Effector memory CD8-positive, alpha-beta T cell (primary cell): Measurements from ENCODE around the gene FYN.

ENCODE experiments used
- ATAC-seq: fragments of 150-1000 bp; cut with Tn5 transposase; replicated peaks from 2 replicates; pipeline ENCODE4 v1.10.0; 2021; ENCODE audit warnings: mild to moderate bottlenecking, moderate library complexity
- DNase-seq, 3 experiments: peaks; one replicate each; pipeline ENCODE4 v3.0.0; 2021
- H3K27ac Mint-ChIP-seq, 2 donors: one replicate each; pipeline ENCODE4 v1.8.0; 2022; ENCODE audit warnings: mild to moderate bottlenecking in 2 of 2, mixed read lengths in 2 of 2, moderate library complexity in 2 of 2
- H3K27me3 Mint-ChIP-seq, 2 donors: one replicate each; pipeline ENCODE4 v1.8.0; 2022; ENCODE audit warnings: mixed read lengths in 2 of 2
- H3K36me3 Mint-ChIP-seq: one replicate; pipeline ENCODE4 v1.8.0; 2022; ENCODE audit warnings: mild to moderate bottlenecking, moderate library complexity, mixed read lengths; ENCODE audit not compliant: insufficient read depth
- H3K4me1 Mint-ChIP-seq, 2 donors: one replicate each; pipeline ENCODE4 v1.8.0; 2022; ENCODE audit warnings: low read depth in 2 of 2, mixed read lengths in 2 of 2
- H3K4me3 Mint-ChIP-seq, 2 donors: one replicate each; pipeline ENCODE4 v1.8.0; 2022; ENCODE audit warnings: mild to moderate bottlenecking in 2 of 2, mixed read lengths in 2 of 2, moderate library complexity in 2 of 2
- H3K9me3 Mint-ChIP-seq, 2 donors: one replicate each; pipeline ENCODE4 v1.8.0; 2022; ENCODE audit warnings: mixed read lengths in 2 of 2

FYN gene

GRCh38 chr6:111724505-111724904 is 148.7 kb downstream of the FYN start:
- Mint-ChIP-seq H3K4me1 (peaks cover 71 to 92% of the 10 kb centered on the region in 2 donors), H3K4me3 (peak overlapping the region; percentile 73 to 86), H3K27ac (peak overlapping the region; percentile 94 to 97), H3K36me3 (peaks cover 28% of the 10 kb centered on the region), H3K27me3 (no peaks in the 10 kb centered on the region), H3K9me3 (no peaks in the 10 kb centered on the region)
- ATAC-seq (peak; percentile 63), DNase-seq (no peak)

DNA sequence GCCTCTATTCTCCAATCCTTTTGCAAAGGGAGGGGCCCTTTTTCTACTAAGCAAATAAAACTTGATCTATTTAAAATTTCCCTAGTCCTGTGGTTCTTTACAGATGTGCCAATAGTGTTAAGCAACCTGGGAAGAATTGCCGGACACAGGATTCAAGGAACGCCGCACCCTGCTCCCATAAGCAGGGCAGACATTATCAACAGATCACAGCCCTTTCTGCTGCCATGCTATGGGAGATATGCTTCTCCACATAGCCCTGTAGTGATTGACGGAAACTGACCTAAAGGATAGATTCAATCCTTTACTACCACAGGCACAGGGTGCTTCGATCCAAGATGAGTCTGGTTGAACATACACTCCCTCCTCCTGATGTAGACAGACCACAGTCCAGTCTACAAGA is 149.2 kb downstream of the FYN start:
- Mint-ChIP-seq H3K27ac (peak overlapping the region; percentile 94 to 97), H3K4me3 (peak overlapping the region; percentile 73 to 86), H3K4me1 (peaks cover 68 to 92% of the 10 kb centered on the region in 2 donors), H3K27me3 (no peaks in the 10 kb centered on the region), H3K36me3 (peaks cover 28% of the 10 kb centered on the region), H3K9me3 (no peaks in the 10 kb centered on the region)
- DNase-seq (no peak), ATAC-seq (peak; percentile 5)

DNA sequence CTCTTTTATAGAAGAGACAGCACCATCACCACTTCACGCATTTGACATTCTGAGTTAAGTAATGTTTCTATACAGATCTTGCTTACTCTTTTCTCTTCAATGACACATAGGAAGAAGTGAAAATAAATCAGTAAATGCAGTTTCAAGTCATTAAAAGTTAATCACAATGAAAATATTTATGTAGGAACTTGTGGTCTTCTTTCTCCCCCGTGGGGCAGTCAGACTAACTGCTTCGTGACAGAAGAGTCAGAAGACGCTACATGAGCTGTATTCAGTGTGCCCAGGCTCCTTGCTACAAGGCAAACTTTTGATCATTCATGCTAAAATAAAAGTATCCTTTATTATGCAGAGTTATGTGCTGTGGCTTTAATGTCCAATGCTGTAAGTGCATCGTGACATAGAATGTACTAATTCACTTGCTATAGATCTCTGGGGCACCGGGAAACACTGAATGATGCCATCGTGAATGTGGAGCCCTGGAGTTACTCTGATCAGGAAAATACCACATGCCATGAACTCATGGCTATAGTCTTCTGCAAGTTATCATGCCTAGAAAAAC is 149.8 kb downstream of the FYN start:
- ATAC-seq: no peak
- DNase-seq: no peak
- H3K9me3 Mint-ChIP-seq: no peaks in the 10 kb centered on the region
- peak overlapping the region in 1 of 2 donors; percentile 86 for H3K4me3 Mint-ChIP-seq
- no peaks in the 10 kb centered on the region for H3K27me3 Mint-ChIP-seq
- H3K4me1 Mint-ChIP-seq: peaks cover 67 to 97% of the 10 kb centered on the region in 2 donors
- H3K36me3 Mint-ChIP-seq: peaks cover 31% of the 10 kb centered on the region
- H3K27ac Mint-ChIP-seq: peak overlapping the region; percentile 94 to 97

GRCh38 chr6:111722179-111722731 is 151.0 kb downstream of the FYN start:
- peak overlapping the region; percentile 94 to 96 for H3K27ac Mint-ChIP-seq
- H3K4me1 Mint-ChIP-seq: peaks cover 63 to 88% of the 10 kb centered on the region in 2 donors
- no peaks in the 10 kb centered on the region for H3K27me3 Mint-ChIP-seq
- H3K9me3 Mint-ChIP-seq: no peaks in the 10 kb centered on the region
- peak overlapping the region; percentile 36 to 45 for H3K4me3 Mint-ChIP-seq
- DNase-seq (no peak), ATAC-seq (no peak)
- H3K36me3 Mint-ChIP-seq: peaks cover 43% of the 10 kb centered on the region

- Mint-ChIP-seq H3K27ac (peak overlapping the region; percentile 94 to 96), H3K4me1 (peaks cover 58 to 88% of the 10 kb centered on the region in 2 donors), H3K27me3 (no peaks in the 10 kb centered on the region), H3K9me3 (no peaks in the 10 kb centered on the region), H3K36me3 (peaks cover 43% of the 10 kb centered on the region), H3K4me3 (peak overlapping the region; percentile 36 to 45)
- peak; percentile 58 for ATAC-seq
- peak; percentile 49 to 51 (median 49) for DNase-seq
Measured at GRCh38 chr6:111721753-111722154, 151.5 kb downstream of the FYN start.

DNA sequence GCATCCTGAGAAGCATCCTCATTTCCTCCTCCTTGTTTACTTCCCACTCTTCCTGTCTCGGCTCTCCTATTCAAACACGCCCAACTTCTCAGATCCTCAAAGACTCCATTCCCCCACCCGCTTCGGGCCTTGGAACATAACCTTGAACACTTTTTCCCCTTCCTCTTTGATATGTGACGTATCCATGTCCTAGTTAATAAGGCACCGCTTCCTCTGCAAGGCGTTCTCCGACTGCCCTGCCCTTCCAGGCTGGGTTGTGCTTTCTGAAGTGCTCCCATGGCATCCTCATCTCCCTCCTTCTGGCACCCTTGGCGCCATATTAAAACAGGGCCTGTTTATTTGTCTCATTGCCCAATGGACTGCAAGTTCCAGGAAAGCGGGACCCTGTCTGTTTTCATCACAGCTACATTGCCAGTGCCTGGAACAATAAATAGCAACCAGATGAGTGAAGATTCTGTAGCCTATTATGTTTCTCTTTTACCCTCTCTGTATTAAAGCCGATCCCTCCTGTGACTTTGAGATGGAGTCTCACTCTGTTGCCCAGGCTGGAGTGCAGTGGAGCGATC is 152.2 kb downstream of the FYN start:
- Mint-ChIP-seq H3K27me3 (no peaks in the 10 kb centered on the region), H3K9me3 (no peaks in the 10 kb centered on the region), H3K4me1 (peaks cover 51 to 82% of the 10 kb centered on the region in 2 donors), H3K4me3 (peak overlapping the region; percentile 36 to 40), H3K36me3 (peaks cover 44% of the 10 kb centered on the region), H3K27ac (peak overlapping the region; percentile 95 to 96)
- DNase-seq: no peak
- ATAC-seq: no peak

GRCh38 chr6:111718990-111719389 is 154.3 kb downstream of the FYN start:
- H3K4me3 Mint-ChIP-seq: peak overlapping the region in 1 of 2 donors; percentile 43
- no peaks in the 10 kb centered on the region for H3K27me3 Mint-ChIP-seq
- peaks cover 49 to 79% of the 10 kb centered on the region in 2 donors for H3K4me1 Mint-ChIP-seq
- H3K9me3 Mint-ChIP-seq: no peaks in the 10 kb centered on the region
- no peak for ATAC-seq
- H3K27ac Mint-ChIP-seq: peak overlapping the region; percentile 88 to 95
- no peak for DNase-seq
- peaks cover 54% of the 10 kb centered on the region for H3K36me3 Mint-ChIP-seq

DNA sequence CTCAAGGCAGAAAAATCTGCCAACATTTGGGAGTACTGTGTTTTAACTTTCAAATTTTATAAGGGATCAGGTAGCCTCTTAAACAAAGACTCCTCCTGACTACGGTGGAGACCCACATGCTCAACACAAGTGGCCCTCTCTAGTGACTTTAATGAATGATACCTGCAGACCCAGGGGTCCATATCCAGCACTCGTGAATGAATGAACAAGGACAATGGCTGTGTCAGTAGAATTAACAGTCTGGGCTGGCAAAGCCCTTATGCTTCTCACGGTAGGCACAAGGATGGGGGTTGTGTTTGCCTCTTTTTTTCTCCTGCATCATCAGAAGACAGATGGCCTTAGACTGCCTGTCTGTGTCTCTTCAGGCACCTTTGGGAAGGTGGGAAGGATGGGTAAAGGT is 154.9 kb downstream of the FYN start:
- H3K27ac Mint-ChIP-seq: peak overlapping the region; percentile 88 to 95
- H3K4me1 Mint-ChIP-seq: peaks cover 51 to 73% of the 10 kb centered on the region in 2 donors
- no peak for DNase-seq
- no peaks in the 10 kb centered on the region for H3K9me3 Mint-ChIP-seq
- no peaks in the 10 kb centered on the region for H3K27me3 Mint-ChIP-seq
- ATAC-seq: no peak
- H3K36me3 Mint-ChIP-seq: peaks cover 61% of the 10 kb centered on the region
- H3K4me3 Mint-ChIP-seq: no peak overlapping the region

GRCh38 chr6:111717621-111718020 is 155.6 kb downstream of the FYN start:
- peaks cover 50 to 76% of the 10 kb centered on the region in 2 donors for H3K4me1 Mint-ChIP-seq
- peak overlapping the region; percentile 88 to 95 for H3K27ac Mint-ChIP-seq
- ATAC-seq (no peak), DNase-seq (no peak)
- peaks cover 68% of the 10 kb centered on the region for H3K36me3 Mint-ChIP-seq
- no peaks in the 10 kb centered on the region for H3K27me3 Mint-ChIP-seq
- H3K4me3 Mint-ChIP-seq: no peak overlapping the region
- H3K9me3 Mint-ChIP-seq: no peaks in the 10 kb centered on the region

- Mint-ChIP-seq H3K27ac (peak overlapping the region; percentile 88 to 95), H3K36me3 (peaks cover 81% of the 10 kb centered on the region), H3K9me3 (no peaks in the 10 kb centered on the region), H3K27me3 (no peaks in the 10 kb centered on the region), H3K4me1 (peaks cover 44 to 76% of the 10 kb centered on the region in 2 donors), H3K4me3 (no peak overlapping the region)
- ATAC-seq: no peak
- DNase-seq: no peak
Measured at GRCh38 chr6:111716325-111716724, 156.9 kb downstream of the FYN start.

GRCh38 chr6:111715321-111715720 is 157.9 kb downstream of the FYN start:
- H3K4me1 Mint-ChIP-seq: peaks cover 39 to 77% of the 10 kb centered on the region in 2 donors
- H3K36me3 Mint-ChIP-seq: peaks cover 77% of the 10 kb centered on the region
- peak overlapping the region; percentile 66 to 74 for H3K4me3 Mint-ChIP-seq
- H3K9me3 Mint-ChIP-seq: no peaks in the 10 kb centered on the region
- H3K27me3 Mint-ChIP-seq: no peaks in the 10 kb centered on the region
- peak in 1 of 3 experiments; percentile 40 for DNase-seq
- peak; percentile 49 for ATAC-seq
- H3K27ac Mint-ChIP-seq: peak overlapping the region; percentile 95

DNA sequence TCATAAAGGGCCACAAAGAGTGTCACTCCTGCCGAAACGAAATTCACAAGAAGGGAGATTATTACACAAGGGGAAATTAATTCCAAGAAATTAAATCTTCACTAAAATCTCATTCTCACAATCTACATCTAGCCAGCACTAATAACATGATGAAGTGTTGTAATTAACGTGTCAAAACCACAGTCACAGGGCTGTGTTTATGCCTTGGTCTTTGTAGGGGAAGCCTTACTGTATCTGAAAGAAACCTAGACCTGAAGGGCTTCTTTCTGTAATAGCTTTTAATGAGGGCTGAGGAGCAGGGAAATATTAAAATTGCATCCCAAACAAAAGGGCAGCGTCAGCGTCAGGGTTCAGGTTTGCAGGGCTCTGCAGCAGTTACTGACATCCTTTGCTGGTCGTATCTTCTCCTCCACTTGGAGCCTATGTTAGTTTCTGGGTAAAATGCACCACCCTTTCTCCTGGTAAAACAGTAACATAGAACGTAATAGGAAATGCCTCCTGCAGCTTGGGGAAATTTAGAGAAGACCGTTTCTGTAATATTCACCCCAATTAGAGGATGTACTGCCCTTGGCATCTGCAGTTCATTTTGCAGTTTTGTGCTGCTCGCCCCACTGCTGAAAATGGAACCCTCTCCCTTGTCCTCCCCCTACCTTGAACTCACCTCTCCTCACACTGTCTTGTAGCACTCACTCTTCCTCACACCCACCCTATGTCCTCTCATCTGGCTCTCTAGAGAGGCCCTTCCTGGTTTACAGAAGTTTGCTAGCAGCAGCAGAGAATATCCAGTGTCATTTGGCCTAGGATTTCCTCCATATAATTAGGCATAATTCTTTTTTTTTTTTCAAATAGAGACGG is 158.6 kb downstream of the FYN start:
- Mint-ChIP-seq H3K4me1 (peaks cover 39 to 77% of the 10 kb centered on the region in 2 donors), H3K9me3 (no peaks in the 10 kb centered on the region), H3K36me3 (peaks cover 79% of the 10 kb centered on the region), H3K4me3 (peak overlapping the region; percentile 66 to 74), H3K27ac (peak overlapping the region; percentile 95), H3K27me3 (no peaks in the 10 kb centered on the region)
- DNase-seq (no peak), ATAC-seq (peak; percentile 78)

DNA sequence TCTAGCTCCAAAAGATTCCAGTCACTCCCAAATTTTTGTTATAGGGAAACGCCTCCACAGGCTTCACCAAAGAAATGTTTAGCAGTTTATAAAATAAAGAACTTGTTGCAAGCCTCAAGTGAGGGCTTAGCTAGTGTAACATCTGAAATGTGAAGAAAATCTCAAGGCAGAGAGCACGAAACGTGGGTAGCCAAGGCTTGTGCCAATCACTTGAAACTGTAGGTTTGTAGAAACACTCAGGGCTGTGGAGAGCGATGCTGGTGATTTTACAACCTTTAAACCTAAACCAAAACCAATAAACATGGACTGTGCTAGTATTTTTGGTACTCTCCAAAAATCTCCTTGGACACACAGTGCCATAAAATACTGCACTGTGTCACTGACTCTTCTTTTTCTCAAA is 159.4 kb downstream of the FYN start:
- Mint-ChIP-seq H3K4me3 (peak overlapping the region; percentile 66 to 74), H3K27ac (peak overlapping the region; percentile 95), H3K27me3 (no peaks in the 10 kb centered on the region), H3K9me3 (no peaks in the 10 kb centered on the region), H3K4me1 (peaks cover 38 to 73% of the 10 kb centered on the region in 2 donors), H3K36me3 (peaks cover 77% of the 10 kb centered on the region)
- no peak for DNase-seq
- no peak for ATAC-seq
